ENCODE measurements around the gene METTL27. TPM values are rescaled to one million over a fixed set of nuclear protein-coding genes. Genes with fewer than 3 reads are reported as not detected.
"Not testable (repeated sequence)": the region's sequence is repeated elsewhere in the genome, so short reads cannot be mapped to it uniquely, and the experiment has no call there.

METTL27 gene
- total RNA-seq, 1 donor from 2014 or later = 14.4 TPM

GRCh38 chr7:73839290-73839689, 3.0 kb downstream of the METTL27 start:
- no peak for DNase-seq (ENCODE audit: low spot score)

GRCh38 chr7:73838642-73839041, 3.7 kb downstream of the METTL27 start:
- DNase-seq (ENCODE audit: low spot score) = peak; percentile 71

- DNase-seq (ENCODE audit: low spot score) = not testable (repeated sequence)
Measured at GRCh38 chr7:73837167-73837566, 5.1 kb downstream of the METTL27 start.

GRCh38 chr7:73834626-73835191, 7.6 kb downstream of the METTL27 start:
- no peak for DNase-seq (ENCODE audit: low spot score)

DNA sequence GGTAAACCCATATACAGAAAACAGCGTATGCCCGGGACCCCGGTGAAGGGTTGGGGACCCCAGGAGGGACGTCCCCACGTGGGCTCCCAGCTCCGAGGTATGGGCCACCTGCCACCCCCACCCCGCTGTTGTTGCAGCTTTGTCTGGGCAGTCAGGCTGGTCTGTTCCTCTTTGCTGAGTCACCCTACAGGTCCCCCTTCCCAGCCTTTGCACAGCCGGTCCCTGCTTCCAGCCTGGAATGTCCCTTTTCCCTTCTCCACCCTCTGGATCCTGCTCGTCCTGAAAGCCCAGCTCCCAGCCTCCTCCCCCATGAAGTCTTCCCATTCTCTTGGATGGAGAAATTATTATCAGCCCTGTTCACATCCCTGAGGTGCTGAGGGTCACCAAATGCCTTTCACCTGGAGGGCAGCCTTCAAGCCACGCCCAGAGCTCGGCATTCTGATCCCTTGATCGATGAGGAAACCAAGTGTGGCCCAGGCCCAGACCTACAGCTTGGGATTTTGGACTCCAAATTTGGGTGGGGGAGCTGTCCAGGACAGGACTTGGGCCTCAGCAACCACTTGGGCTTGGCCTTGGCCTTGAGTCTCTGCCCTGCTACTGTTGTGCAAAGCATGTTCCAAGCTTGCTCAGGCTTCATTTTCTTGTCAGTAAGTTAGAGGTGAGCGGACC, 8.9 kb downstream of the METTL27 start:
- peak; percentile 63 for DNase-seq (ENCODE audit: low spot score)

DNA sequence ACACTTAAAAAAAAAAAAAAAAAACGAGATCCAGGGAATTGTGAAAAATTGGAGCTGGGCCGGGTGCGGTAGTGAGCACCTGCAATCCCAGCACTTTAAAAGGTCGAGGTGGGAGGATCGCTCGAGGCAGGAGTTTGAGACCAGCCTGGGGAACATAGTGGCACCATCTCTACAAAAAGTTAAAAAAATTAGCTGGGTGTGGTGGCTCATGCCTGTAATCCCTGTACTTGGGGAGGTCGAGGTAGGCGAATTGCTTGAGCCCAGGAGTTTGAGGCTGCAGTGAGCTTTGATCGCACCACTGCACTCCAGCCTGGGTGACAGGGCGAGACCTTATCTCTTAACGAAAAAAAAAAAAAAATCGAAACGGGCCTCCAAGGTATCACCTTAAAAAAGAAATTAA, 9.5 kb downstream of the METTL27 start:
- DNase-seq (ENCODE audit: low spot score) = no peak

DNA sequence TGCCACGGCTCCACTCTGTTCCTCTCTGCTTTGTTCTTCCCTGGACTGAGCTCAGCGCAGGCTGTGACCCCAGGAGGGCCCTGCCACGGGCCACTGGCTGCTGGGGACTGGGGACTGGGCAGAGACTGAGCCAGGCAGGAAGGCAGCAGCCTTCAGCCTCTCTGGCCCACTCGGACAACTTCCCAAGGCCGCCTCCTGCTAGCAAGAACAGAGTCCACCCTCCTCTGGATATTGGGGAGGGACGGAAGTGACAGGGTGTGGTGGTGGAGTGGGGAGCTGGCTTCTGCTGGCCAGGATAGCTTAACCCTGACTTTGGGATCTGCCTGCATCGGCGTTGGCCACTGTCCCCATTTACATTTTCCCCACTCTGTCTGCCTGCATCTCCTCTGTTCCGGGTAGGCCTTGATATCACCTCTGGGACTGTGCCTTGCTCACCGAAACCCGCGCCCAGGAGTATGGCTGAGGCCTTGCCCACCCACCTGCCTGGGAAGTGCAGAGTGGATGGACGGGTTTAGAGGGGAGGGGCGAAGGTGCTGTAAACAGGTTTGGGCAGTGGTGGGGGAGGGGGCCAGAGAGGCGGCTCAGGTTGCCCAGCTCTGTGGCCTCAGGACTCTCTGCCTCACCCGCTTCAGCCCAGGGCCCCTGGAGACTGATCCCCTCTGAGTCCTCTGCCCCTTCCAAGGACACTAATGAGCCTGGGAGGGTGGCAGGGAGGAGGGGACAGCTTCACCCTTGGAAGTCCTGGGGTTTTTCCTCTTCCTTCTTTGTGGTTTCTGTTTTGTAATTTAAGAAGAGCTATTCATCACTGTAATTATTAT, 10.3 kb downstream of the METTL27 start:
- peak; percentile 90 for DNase-seq (ENCODE audit: low spot score)

- DNase-seq (ENCODE audit: low spot score) = no peak
Measured at GRCh38 chr7:73831584-73831833, 10.8 kb downstream of the METTL27 start.

DNA sequence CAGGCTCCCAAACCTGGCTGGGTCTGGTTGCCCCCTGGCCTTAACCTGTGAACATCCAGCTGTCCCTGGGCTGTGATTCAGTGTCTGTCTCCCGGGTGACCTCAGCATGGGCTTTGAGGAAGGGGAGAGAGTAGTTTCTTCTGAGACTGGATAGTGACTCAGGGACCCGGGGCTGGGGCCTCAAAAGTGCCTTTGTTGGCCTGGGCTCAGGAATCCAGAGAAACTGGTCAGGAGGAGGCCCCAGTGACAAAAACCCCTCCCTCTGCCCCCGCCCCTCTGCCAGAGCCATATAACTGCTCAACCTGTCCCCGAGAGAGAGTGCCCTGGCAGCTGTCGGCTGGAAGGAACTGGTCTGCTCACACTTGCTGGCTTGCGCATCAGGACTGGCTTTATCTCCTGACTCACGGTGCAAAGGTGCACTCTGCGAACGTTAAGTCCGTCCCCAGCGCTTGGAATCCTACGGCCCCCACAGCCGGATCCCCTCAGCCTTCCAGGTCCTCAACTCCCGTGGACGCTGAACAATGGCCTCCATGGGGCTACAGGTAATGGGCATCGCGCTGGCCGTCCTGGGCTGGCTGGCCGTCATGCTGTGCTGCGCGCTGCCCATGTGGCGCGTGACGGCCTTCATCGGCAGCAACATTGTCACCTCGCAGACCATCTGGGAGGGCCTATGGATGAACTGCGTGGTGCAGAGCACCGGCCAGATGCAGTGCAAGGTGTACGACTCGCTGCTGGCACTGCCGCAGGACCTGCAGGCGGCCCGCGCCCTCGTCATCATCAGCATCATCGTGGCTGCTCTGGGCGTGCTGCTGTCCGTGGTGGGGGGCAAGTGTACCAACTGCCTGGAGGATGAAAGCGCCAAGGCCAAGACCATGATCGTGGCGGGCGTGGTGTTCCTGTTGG, 11.4 kb downstream of the METTL27 start, which contains the start of gene CLDN4:
CLDN4 (plus strand) TSS at position 316 of the 903 bp plus-strand sequence; CDS start at position 522, 206 bp downstream.
- peak; percentile 93 for DNase-seq (ENCODE audit: low spot score)

- DNase-seq (ENCODE audit: low spot score) = no peak
Measured at GRCh38 chr7:73829921-73830680, 12.2 kb downstream of the METTL27 start.

GRCh38 chr7:73829505-73829904, 12.8 kb downstream of the METTL27 start:
- no peak for DNase-seq (ENCODE audit: low spot score)

DNA sequence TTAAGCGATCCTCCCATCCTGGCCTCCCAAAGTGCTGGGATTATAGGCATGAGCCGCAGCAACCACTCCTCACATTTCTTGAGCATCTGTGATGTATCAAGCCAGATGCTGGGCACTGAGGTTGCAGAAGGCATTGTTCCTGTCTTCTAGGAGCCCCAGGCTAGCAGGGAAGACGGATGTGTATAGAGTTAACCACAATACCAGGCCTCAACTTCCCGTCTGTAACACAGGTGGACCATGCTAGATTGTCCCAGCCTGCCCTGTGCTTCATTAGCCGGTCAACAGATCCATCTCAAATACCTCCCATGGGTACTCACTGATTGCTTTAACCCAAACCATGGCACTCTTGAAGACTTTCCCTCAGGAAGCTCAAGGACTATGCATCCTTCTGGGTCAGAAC, 13.3 kb downstream of the METTL27 start:
- no peak for DNase-seq (ENCODE audit: low spot score)

DNA sequence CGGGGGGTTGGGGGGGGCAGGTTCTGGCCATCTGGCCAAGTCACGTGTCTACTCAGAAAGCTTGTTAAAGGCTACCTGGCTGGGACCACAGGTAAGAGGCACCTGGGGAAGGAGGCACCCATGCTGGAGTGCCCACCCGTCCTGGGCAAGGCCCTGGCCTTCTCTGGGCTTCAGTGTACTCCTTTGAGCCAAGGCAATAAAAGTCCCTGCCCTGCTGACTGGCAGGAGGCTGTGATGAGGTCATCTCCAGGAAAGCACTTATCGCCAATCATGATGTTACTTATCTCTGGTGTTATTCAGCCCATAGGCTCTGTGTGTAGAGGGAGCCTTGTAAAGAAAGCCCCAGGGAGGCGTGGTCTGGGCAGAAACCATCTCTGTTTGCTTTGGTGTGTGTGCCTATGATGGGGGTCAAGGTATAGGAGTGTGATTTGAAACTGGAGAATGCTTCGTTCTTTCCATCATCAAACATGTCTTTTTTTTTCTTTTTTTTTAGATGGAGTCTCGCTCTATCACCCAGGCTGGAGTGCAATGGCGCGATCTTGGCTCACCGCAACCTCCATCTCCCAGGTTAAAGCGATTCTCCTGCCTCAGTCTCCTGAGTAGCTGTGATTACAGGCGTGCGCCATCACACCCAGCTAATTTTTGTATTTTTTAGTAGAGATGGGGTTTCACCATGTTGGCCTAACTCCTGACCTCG, 14.1 kb downstream of the METTL27 start:
- DNase-seq (ENCODE audit: low spot score) = no peak

DNA sequence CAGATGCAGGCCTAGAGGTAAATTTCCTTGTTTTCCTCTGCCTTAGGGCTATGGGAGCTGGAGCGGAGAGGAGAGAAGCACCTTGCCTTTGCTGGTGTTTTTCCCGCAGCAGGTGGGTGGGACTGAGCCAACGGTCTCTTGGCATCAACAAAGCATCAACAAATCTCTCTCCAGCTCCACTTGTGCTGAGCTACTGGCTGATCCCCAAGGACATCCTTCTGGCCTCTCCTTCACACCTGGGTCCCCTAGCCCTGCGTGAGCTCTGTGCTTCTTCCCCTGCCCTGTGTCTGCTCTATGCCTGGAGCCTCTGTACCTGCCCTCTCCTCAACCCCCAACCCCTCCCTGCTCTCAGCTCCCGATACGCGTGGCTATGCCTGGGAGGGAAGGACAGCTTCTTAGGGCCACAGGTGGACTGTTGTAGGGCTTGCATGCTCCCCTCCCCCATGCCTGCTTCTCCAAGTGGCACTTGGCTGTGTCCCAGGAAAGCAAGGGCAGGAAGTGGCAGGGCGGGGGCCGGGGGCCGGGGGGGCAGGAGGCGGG, 14.7 kb downstream of the METTL27 start:
- DNase-seq (ENCODE audit: low spot score) = peak; percentile 80

- DNase-seq (ENCODE audit: low spot score) = no peak
Measured at GRCh38 chr7:73824986-73825385, 17.3 kb downstream of the METTL27 start.

GRCh38 chr7:73823873-73824592, 18.3 kb downstream of the METTL27 start:
- no peak for DNase-seq (ENCODE audit: low spot score)

GRCh38 chr7:73823257-73823656, 19.1 kb downstream of the METTL27 start:
- no peak for DNase-seq (ENCODE audit: low spot score)

GRCh38 chr7:73822319-73823173, 19.8 kb downstream of the METTL27 start:
- peak; percentile 73 for DNase-seq (ENCODE audit: low spot score)

All from ureter (tissue), 1 donor.